Smooth muscle cell (in vitro differentiated cells): ENCODE measurements around the gene INSYN2A. TPM values are rescaled to one million over a fixed set of nuclear protein-coding genes. Genes with fewer than 3 reads are reported as not detected.

Source experiments
- DNase-seq: peaks from one replicate; lab custom pipeline; 2025; ENCODE audit not compliant: unreplicated experiment; lab: John Stamatoyannopoulos, UW
- H2AFZ ChIP-seq: fragments of 200-600 bp; sonication (generic); 2 replicates; pipeline ENCODE4 v1.6.0; 2016; ENCODE audit warnings: antibody characterized with exemption, low read depth, mild to moderate bottlenecking
- H3F3A ChIP-seq: fragments of 200-600 bp; sonication (generic); 2 replicates; pipeline ENCODE4 v1.6.0; 2017; ENCODE audit warnings: antibody characterized with exemption, low read depth
- H3K27ac ChIP-seq: fragments of 200-600 bp; sonication (generic); 2 replicates; pipeline ENCODE4 v1.5.1; 2016; ENCODE audit warnings: low read depth, mild to moderate bottlenecking
- H3K27me3 ChIP-seq: fragments of 200-600 bp; sonication (generic); 2 replicates; pipeline ENCODE4 v1.6.1; 2016; ENCODE audit warnings: low read depth, mild to moderate bottlenecking
- H3K36me3 ChIP-seq: fragments of 200-600 bp; sonication (generic); 2 replicates; pipeline ENCODE4 v1.5.1; 2016; ENCODE audit warnings: low read depth
- H3K4me1 ChIP-seq: fragments of 200-600 bp; sonication (generic); 2 replicates; pipeline ENCODE4 v1.5.1; 2016; ENCODE audit warnings: low read depth
- H3K4me2 ChIP-seq: fragments of 200-600 bp; sonication (generic); 2 replicates; pipeline ENCODE4 v1.6.0; 2016; ENCODE audit warnings: mild to moderate bottlenecking
- H3K4me3 ChIP-seq: fragments of 200-600 bp; sonication (generic); 2 replicates; pipeline ENCODE4 v1.5.1; 2016; ENCODE audit warnings: mild to moderate bottlenecking
- H3K79me2 ChIP-seq: fragments of 200-600 bp; sonication (generic); 2 replicates; pipeline ENCODE4 v1.6.0; 2016; ENCODE audit warnings: low read depth, mild to moderate bottlenecking
- H3K9ac ChIP-seq: fragments of 200-600 bp; sonication (generic); 2 replicates; pipeline ENCODE4 v1.6.0; 2016; ENCODE audit warnings: low read depth
- H3K9me3 ChIP-seq: fragments of 200-600 bp; sonication (generic); replicated peaks from 2 replicates; pipeline ENCODE4 v1.5.1; 2016; ENCODE audit warnings: low read depth
- H4K20me1 ChIP-seq: fragments of 200-600 bp; sonication (generic); 2 replicates; pipeline ENCODE4 v1.6.0; 2016; ENCODE audit warnings: low read depth
- CTCF ChIP-seq: fragments of 200-600 bp; sonication (generic); IDR thresholded peaks from 2 replicates; pipeline ENCODE4 v1.5.1; 2017; ENCODE audit warnings: borderline replicate concordance, mild to moderate bottlenecking, antibody characterized with exemption; ENCODE audit not compliant: insufficient read depth, poor library complexity, severe bottlenecking
- WGBS: methylation state at CpG from one replicate; pipeline ENCODE4 v1.1.7; 2016; ENCODE audit warnings: low lambda C conversion rate; 5-methylcytosine and 5-hydroxymethylcytosine counted together
- polyA plus RNA-seq: library from polyadenylated mRNA; unstranded; fragments of >200 nt; fragmentation: Nextera tagmentation; extraction: Ambion mirVana; gene quantifications from 2 replicates; pipeline ENCODE4 v1.2.1, GENCODE V29; 2016
- total RNA-seq: library from RNA; depleted of rRNA; stranded (reverse); fragments of >200 nt; gene quantifications from 2 replicates; pipeline ENCODE4 v1.2.3, GENCODE V29; 2014

INSYN2A gene
- total and polyA plus RNA-seq, 2 experiments from 2014 or later, result 0.09 to 0.15 TPM

GRCh38 chr10:127159648-127160245, 36.6 kb downstream of the INSYN2A start:
- H3K9me3 ChIP-seq, result no peaks in the 10 kb centered on the region
- H4K20me1 ChIP-seq, result peaks cover 92% of the 10 kb centered on the region
- no peak overlapping the region for H3K9ac ChIP-seq
- no peaks in the 10 kb centered on the region for H3F3A ChIP-seq
- H3K36me3 ChIP-seq, result no peaks in the 10 kb centered on the region
- H3K27me3 ChIP-seq, result no peaks in the 10 kb centered on the region
- H3K4me3 ChIP-seq, result no peak overlapping the region
- H2AFZ ChIP-seq, result no peak overlapping the region
- H3K27ac ChIP-seq, result no peak overlapping the region
- H3K4me1 ChIP-seq, result no peaks in the 10 kb centered on the region
- no peak for DNase-seq
- 65% methylated on average over 13 of the region's 13 CpGs for WGBS
- H3K79me2 ChIP-seq, result no peaks in the 10 kb centered on the region
- H3K4me2 ChIP-seq, result no peak overlapping the region
- TF ChIP-seq CTCF, result no peak

GRCh38 chr10:127158662-127159061, 37.7 kb downstream of the INSYN2A start:
- peaks cover 95% of the 10 kb centered on the region for H4K20me1 ChIP-seq
- 98% methylated on average over 2 of the region's 2 CpGs for WGBS
- no peak overlapping the region for H3K4me2 ChIP-seq
- no peaks in the 10 kb centered on the region for H3K36me3 ChIP-seq
- no peak overlapping the region for H3K9ac ChIP-seq
- no peak for DNase-seq
- H3F3A ChIP-seq, result no peaks in the 10 kb centered on the region
- no peak overlapping the region for H3K27ac ChIP-seq
- no peak for TF ChIP-seq CTCF
- no peaks in the 10 kb centered on the region for H3K27me3 ChIP-seq
- no peak overlapping the region for H3K4me3 ChIP-seq
- no peaks in the 10 kb centered on the region for H3K9me3 ChIP-seq
- H3K4me1 ChIP-seq, result no peaks in the 10 kb centered on the region
- no peak overlapping the region for H2AFZ ChIP-seq
- H3K79me2 ChIP-seq, result no peaks in the 10 kb centered on the region

- H3K9ac ChIP-seq, result no peak overlapping the region
- DNase-seq, result no peak
- H3K36me3 ChIP-seq, result no peaks in the 10 kb centered on the region
- no peak overlapping the region for H3K4me2 ChIP-seq
- H3K27me3 ChIP-seq, result no peaks in the 10 kb centered on the region
- no peak overlapping the region for H2AFZ ChIP-seq
- TF ChIP-seq CTCF, result no peak
- no peak overlapping the region for H3K27ac ChIP-seq
- 79% methylated on average over 2 of the region's 2 CpGs for WGBS
- no peaks in the 10 kb centered on the region for H3K79me2 ChIP-seq
- no peak overlapping the region for H3K4me3 ChIP-seq
- H3K4me1 ChIP-seq, result no peaks in the 10 kb centered on the region
- H3K9me3 ChIP-seq, result no peaks in the 10 kb centered on the region
- no peaks in the 10 kb centered on the region for H3F3A ChIP-seq
- peaks cover 96% of the 10 kb centered on the region for H4K20me1 ChIP-seq
Measured at GRCh38 chr10:127157506-127158200, 38.7 kb downstream of the INSYN2A start.
